Colonic mucosa (tissue), 4 donors: ENCODE measurements around the gene PCDHB12. TPM values are rescaled to one million over a fixed set of nuclear protein-coding genes. Genes with fewer than 3 reads are reported as not detected.
"Not testable (repeated sequence)": the region's sequence is repeated elsewhere in the genome, so short reads cannot be mapped to it uniquely, and the experiment has no call there.

Source experiments
- DNase-seq: peaks from one replicate; pipeline ENCODE4 v3.0.0-alpha.2; 2020
- H3K27ac ChIP-seq: fragments of 200-600 bp; one replicate; pipeline ENCODE4 v1.8.0; 2021
- H3K27me3 ChIP-seq: fragments of 200-600 bp; one replicate; pipeline ENCODE4 v1.8.0; 2021
- H3K36me3 ChIP-seq: fragments of 200-600 bp; one replicate; pipeline ENCODE4 v1.8.0; 2021
- H3K4me1 ChIP-seq: fragments of 200-600 bp; one replicate; pipeline ENCODE4 v1.8.0; 2021; ENCODE audit warnings: mild to moderate bottlenecking
- H3K4me3 ChIP-seq: fragments of 200-600 bp; one replicate; pipeline ENCODE4 v1.8.0; 2021
- H3K9ac ChIP-seq, 2 donors: one replicate each; pipeline ENCODE4 v1.7.0; 2013; ENCODE audit warnings: control low read depth in 2 of 2, low read depth in 2 of 2, low read length in 2 of 2
- H3K9me3 ChIP-seq: fragments of 200-600 bp; one replicate; pipeline ENCODE4 v1.8.0; 2021
- intact Hi-C: fragments of 100-400 bp; cut with DNase I; formaldehyde crosslinking; loops from one replicate; pipeline ENCODE4 v1.14.1; 2022
- total RNA-seq, 2 donors: library from RNA; stranded (reverse); fragmentation: NEBNext Ultra II Directional in 1 of 2; extraction: Animal tissue kit (Norgen Biotek cat#: 25700) in 1 of 2; gene quantifications; one replicate each; pipeline ENCODE4 v1.2.1, GENCODE V29; 2021
- TF ChIP-seq, protein P1 (sequence below): fragments of 200-600 bp; IDR thresholded peaks from one replicate; pipeline ENCODE4 v1.8.0; 2022; ENCODE audit warnings: antibody characterized with exemption, mild to moderate bottlenecking
- donor health status: healthy.
- donor health status: DM: no; HTN: no; CAD: no.
- donor health status: DM: no; HTN: no; CAD: no.

Gene PCDHB12
- total RNA-seq, 2 donors from 2014 or later, result 0.40 to 0.56 TPM

- H3K4me1 ChIP-seq, result no peaks in the 10 kb centered on the region
- intact Hi-C loops, result no loop called here
- H3K4me3 ChIP-seq, result no peak within 1 kb of the TSS
- peak; percentile 26 for DNase-seq
- H3K9ac ChIP-seq, result no peak within 1 kb of the TSS
- TF ChIP-seq, protein P1, sequence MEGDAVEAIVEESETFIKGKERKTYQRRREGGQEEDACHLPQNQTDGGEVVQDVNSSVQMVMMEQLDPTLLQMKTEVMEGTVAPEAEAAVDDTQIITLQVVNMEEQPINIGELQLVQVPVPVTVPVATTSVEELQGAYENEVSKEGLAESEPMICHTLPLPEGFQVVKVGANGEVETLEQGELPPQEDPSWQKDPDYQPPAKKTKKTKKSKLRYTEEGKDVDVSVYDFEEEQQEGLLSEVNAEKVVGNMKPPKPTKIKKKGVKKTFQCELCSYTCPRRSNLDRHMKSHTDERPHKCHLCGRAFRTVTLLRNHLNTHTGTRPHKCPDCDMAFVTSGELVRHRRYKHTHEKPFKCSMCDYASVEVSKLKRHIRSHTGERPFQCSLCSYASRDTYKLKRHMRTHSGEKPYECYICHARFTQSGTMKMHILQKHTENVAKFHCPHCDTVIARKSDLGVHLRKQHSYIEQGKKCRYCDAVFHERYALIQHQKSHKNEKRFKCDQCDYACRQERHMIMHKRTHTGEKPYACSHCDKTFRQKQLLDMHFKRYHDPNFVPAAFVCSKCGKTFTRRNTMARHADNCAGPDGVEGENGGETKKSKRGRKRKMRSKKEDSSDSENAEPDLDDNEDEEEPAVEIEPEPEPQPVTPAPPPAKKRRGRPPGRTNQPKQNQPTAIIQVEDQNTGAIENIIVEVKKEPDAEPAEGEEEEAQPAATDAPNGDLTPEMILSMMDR, result peak; percentile 31
- H3K36me3 ChIP-seq, result no peaks in the 10 kb centered on the region
- peaks cover 5% of the 10 kb centered on the region for H3K9me3 ChIP-seq
- H3K27me3 ChIP-seq, result no peaks in the 10 kb centered on the region
- no peak within 1 kb of the TSS for H3K27ac ChIP-seq
Observed at GRCh38 chr5:141192110-141192725, 16.3 kb upstream of the PCDHB12 start, which contains the start of gene PCDHB10. PCDHB10 (plus strand) TSS chr5:141192353; CDS start chr5:141192553, 200 bp downstream.

- H3K36me3 ChIP-seq, DNase-seq, intact Hi-C loops, H3K9ac ChIP-seq, H3K27me3 ChIP-seq, H3K4me1 ChIP-seq, H3K9me3 ChIP-seq, H3K27ac ChIP-seq, H3K4me3 ChIP-seq: not testable (repeated sequence)
Observed at GRCh38 chr5:141194332-141194731, 14.2 kb upstream of the PCDHB12 start.

DNA sequence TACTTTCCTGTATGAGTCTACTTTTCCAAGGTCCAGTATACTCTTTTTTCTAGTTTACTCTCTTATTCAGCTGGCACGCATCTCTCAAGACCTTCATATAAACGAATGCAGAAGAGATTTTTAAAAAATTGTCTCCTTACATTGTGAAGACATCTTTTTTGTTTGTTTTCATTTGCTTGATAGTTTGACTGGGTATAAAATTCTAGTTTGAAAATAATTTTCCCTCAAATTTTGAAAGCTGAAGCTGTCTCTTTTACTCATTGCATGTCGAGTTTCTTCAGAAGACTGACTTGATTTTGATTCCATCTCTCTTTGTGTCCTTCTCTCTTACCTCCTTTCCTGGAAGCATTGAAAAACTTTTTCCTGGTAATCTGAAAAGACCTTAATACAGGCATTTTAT lies 12.2 kb upstream of the PCDHB12 start:
- TF ChIP-seq, protein P1, result no peak
- Histone ChIP-seq H3K9me3 (peaks cover 5% of the 10 kb centered on the region), H3K36me3 (no peaks in the 10 kb centered on the region), H3K27ac (no peak overlapping the region), H3K9ac (no peak overlapping the region), H3K4me3 (no peak overlapping the region), H3K4me1 (no peaks in the 10 kb centered on the region), H3K27me3 (no peaks in the 10 kb centered on the region)
- intact Hi-C loops, result no loop called here
- no peak for DNase-seq

DNA sequence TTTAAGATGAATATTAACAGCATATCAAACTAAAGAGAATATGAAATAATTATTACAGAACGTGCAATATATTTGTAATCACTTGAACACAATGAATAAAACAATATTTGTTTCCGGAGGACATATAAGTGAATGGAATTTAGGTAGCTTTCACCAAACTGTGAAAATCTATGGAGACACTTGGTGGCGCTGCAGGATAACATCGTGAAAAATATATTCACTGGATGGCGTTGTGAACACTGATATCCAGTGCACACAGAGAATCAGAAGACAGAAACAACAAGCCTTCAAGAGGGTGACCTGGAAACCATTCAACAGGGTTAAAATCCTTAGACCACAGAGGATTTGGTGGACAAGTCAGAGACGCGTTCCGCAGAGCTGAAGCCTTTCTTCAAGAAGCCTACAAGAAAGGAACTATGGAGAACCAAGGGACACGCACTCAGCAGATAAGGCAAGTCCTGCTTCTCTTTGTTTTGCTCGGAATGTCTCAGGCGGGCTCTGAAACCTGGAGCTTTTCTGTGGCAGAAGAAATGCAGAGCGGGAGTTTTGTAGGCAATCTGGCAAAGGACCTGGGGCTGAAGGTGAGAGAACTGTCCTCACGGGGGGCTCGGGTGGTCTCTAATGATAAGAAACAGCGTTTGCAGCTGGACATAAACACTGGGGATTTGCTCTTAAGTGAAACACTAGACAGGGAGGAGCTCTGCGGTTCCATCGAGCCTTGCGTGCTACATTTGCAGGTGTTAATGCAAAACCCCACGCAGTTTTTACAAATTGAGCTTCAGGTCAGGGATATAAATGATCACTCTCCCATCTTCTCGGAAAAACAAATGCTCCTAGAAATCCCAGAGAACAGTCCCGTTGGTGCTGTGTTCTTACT lies 8.9 kb upstream of the PCDHB12 start, which contains the start of gene PCDHB11:
Gene PCDHB11 (plus strand): TSS at position 269 of the 877 bp plus-strand sequence. CDS start 148 bp downstream, at position 417.
- Histone ChIP-seq H3K4me1 (no peaks in the 10 kb centered on the region), H3K36me3 (no peaks in the 10 kb centered on the region), H3K9ac (no peak within 1 kb of the TSS), H3K4me3 (no peak within 1 kb of the TSS), H3K27me3 (no peaks in the 10 kb centered on the region), H3K27ac (no peak within 1 kb of the TSS), H3K9me3 (peaks cover 5% of the 10 kb centered on the region)
- TF ChIP-seq, protein P1, result no peak
- DNase-seq, result no peak
- intact Hi-C loops, result no loop called here

- H3K27ac ChIP-seq, H3K27me3 ChIP-seq, H3K9me3 ChIP-seq, H3K36me3 ChIP-seq, H3K4me3 ChIP-seq, DNase-seq, intact Hi-C loops, H3K4me1 ChIP-seq, H3K9ac ChIP-seq: not testable (repeated sequence)
Observed at GRCh38 chr5:141201126-141201525, 7.4 kb upstream of the PCDHB12 start.

DNA sequence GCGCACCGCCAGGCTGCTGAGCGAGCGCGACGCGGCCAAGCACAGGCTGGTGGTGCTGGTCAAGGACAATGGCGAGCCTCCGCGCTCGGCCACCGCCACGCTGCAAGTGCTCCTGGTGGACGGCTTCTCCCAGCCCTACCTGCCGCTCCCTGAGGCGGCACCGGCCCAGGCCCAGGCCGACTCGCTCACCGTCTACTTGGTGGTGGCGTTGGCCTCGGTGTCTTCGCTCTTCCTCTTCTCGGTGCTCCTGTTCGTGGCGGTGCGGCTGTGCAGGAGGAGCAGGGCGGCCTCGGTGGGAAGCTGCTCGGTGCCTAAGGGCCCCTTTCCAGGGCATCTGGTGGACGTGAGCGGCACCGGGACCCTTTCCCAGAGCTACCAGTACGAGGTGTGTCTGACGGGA lies 6.9 kb upstream of the PCDHB12 start:
- H3K27me3 ChIP-seq, intact Hi-C loops, H3K27ac ChIP-seq, H3K9me3 ChIP-seq, DNase-seq, H3K9ac ChIP-seq, H3K4me1 ChIP-seq, H3K4me3 ChIP-seq, H3K36me3 ChIP-seq: not testable (repeated sequence)

- H3K9me3 ChIP-seq, H3K36me3 ChIP-seq, H3K4me3 ChIP-seq, H3K27ac ChIP-seq, H3K27me3 ChIP-seq, H3K4me1 ChIP-seq, intact Hi-C loops, DNase-seq, H3K9ac ChIP-seq: not testable (repeated sequence)
Observed at GRCh38 chr5:141210281-141210680, 1.8 kb downstream of the PCDHB12 start.

GRCh38 chr5:141210849-141211248 lies 2.3 kb downstream of the PCDHB12 start:
- DNase-seq, H3K36me3 ChIP-seq, H3K9me3 ChIP-seq, H3K27ac ChIP-seq, intact Hi-C loops, H3K4me1 ChIP-seq, H3K4me3 ChIP-seq, H3K9ac ChIP-seq, H3K27me3 ChIP-seq: not testable (repeated sequence)

GRCh38 chr5:141213656-141214339 lies 5.3 kb downstream of the PCDHB12 start, which contains the start of gene PCDHB13:
PCDHB13 (plus strand) TSS chr5:141213919; CDS start chr5:141214124, 205 bp downstream.
- H3K27ac ChIP-seq, H3K9me3 ChIP-seq, intact Hi-C loops, H3K9ac ChIP-seq, H3K36me3 ChIP-seq, H3K27me3 ChIP-seq, H3K4me1 ChIP-seq, H3K4me3 ChIP-seq: not testable (repeated sequence)
- DNase-seq, result peak; percentile 32

DNA sequence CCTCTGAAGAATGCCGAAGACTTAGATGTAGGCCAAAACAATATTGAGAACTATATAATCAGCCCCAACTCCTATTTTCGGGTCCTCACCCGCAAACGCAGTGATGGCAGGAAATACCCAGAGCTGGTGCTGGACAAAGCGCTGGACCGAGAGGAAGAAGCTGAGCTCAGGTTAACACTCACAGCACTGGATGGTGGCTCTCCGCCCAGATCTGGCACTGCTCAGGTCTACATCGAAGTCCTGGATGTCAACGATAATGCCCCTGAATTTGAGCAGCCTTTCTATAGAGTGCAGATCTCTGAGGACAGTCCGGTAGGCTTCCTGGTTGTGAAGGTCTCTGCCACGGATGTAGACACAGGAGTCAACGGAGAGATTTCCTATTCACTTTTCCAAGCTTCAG lies 6.1 kb downstream of the PCDHB12 start:
- H3K9ac ChIP-seq, H3K9me3 ChIP-seq, H3K27ac ChIP-seq, H3K27me3 ChIP-seq, H3K36me3 ChIP-seq, H3K4me3 ChIP-seq, H3K4me1 ChIP-seq, intact Hi-C loops, DNase-seq: not testable (repeated sequence)
